GM19025 (cell line): ENCODE measurements around the gene TNFRSF11A.

Source experiments
- ATAC-seq: cut with Tn5 transposase; IDR thresholded peaks from one replicate; pipeline ENCODE4 v1.9.1; 2021; ENCODE audit warnings: mild to moderate bottlenecking, low read depth, moderate library complexity; ENCODE audit not compliant: unreplicated experiment

Gene TNFRSF11A

GRCh38 chr18:62341473-62341872 lies 16.4 kb downstream of the TNFRSF11A start:
- ATAC-seq: no peak

- ATAC-seq: no peak
Measured at GRCh38 chr18:62342884-62343283, 17.8 kb downstream of the TNFRSF11A start.

GRCh38 chr18:62343316-62343715 lies 18.2 kb downstream of the TNFRSF11A start:
- ATAC-seq: no peak

GRCh38 chr18:62345909-62346308 lies 20.8 kb downstream of the TNFRSF11A start:
- peak; percentile 60 for ATAC-seq

GRCh38 chr18:62346333-62347088 lies 21.4 kb downstream of the TNFRSF11A start:
- peak; percentile 20 for ATAC-seq

- ATAC-seq: no peak
Measured at GRCh38 chr18:62347089-62347506, 22.0 kb downstream of the TNFRSF11A start.

GRCh38 chr18:62348474-62348873 lies 23.4 kb downstream of the TNFRSF11A start:
- ATAC-seq: no peak

GRCh38 chr18:62353170-62353569 lies 28.1 kb downstream of the TNFRSF11A start:
- ATAC-seq: no peak

- no peak for ATAC-seq
Measured at GRCh38 chr18:62354151-62354550, 29.0 kb downstream of the TNFRSF11A start.

- no peak for ATAC-seq
Measured at GRCh38 chr18:62357079-62357719, 32.1 kb downstream of the TNFRSF11A start.

- ATAC-seq: no peak
Measured at GRCh38 chr18:62360805-62361204, 35.7 kb downstream of the TNFRSF11A start.

GRCh38 chr18:62361288-62361687 lies 36.2 kb downstream of the TNFRSF11A start:
- no peak for ATAC-seq

- no peak for ATAC-seq
Measured at GRCh38 chr18:62364558-62364957, 39.4 kb downstream of the TNFRSF11A start.

GRCh38 chr18:62365420-62365819 lies 40.3 kb downstream of the TNFRSF11A start:
- no peak for ATAC-seq

- ATAC-seq: no peak
Measured at GRCh38 chr18:62366992-62367391, 41.9 kb downstream of the TNFRSF11A start.

- ATAC-seq: peak; percentile 44
Measured at GRCh38 chr18:62368100-62368499, 43.0 kb downstream of the TNFRSF11A start.

GRCh38 chr18:62369129-62369644 lies 44.1 kb downstream of the TNFRSF11A start:
- no peak for ATAC-seq

GRCh38 chr18:62370366-62370765 lies 45.3 kb downstream of the TNFRSF11A start:
- no peak for ATAC-seq

GRCh38 chr18:62371436-62371835 lies 46.3 kb downstream of the TNFRSF11A start:
- no peak for ATAC-seq

- ATAC-seq: peak; percentile 58
Measured at GRCh38 chr18:62372156-62372555, 47.0 kb downstream of the TNFRSF11A start.

GRCh38 chr18:62372882-62373281 lies 47.8 kb downstream of the TNFRSF11A start:
- no peak for ATAC-seq
